Activated CD8-positive, alpha-beta T cell treated with anti-CD3 and anti-CD28 coated beads, Interleukin-2, amount 10 ng/mL, durations not matched to agents 7 days and 5 days (primary cell): Measurements from ENCODE around the gene PTPN11. TPM values are rescaled to one million over a fixed set of nuclear protein-coding genes. Genes with fewer than 3 reads are reported as not detected.

Experiments
- ATAC-seq: fragments of 150-1000 bp; cut with Tn5 transposase; one replicate; pipeline ENCODE4 v1.10.0; 2021; ENCODE audit warnings: moderate library complexity
- CTCF ChIA-PET: fragments of 350-600 bp; sonication (Branson Sonifier 250); formaldehyde crosslinking; loops from one replicate; lab custom pipeline; 2021; ENCODE audit warnings: antibody characterized with exemption; lab: Charles Lee
- POLR2A ChIA-PET: fragments of 350-600 bp; sonication (Branson Sonifier 250); formaldehyde crosslinking; loops from one replicate; lab custom pipeline; 2021; ENCODE audit warnings: antibody characterized with exemption; lab: Charles Lee
- DNase-seq: peaks from one replicate; pipeline ENCODE4 v3.0.0-alpha.2; 2020
- H3K27ac Mint-ChIP-seq: one replicate; pipeline ENCODE4 v1.8.0; 2021; ENCODE audit warnings: mild to moderate bottlenecking, mixed read lengths
- H3K27me3 Mint-ChIP-seq: one replicate; pipeline ENCODE4 v1.8.0; 2021; ENCODE audit warnings: low read depth, mixed read lengths
- H3K36me3 Mint-ChIP-seq: one replicate; pipeline ENCODE4 v1.8.0; 2021; ENCODE audit warnings: low read depth, mixed read lengths
- H3K4me1 Mint-ChIP-seq: one replicate; pipeline ENCODE4 v1.8.0; 2021; ENCODE audit warnings: low read depth, mixed read lengths
- H3K4me3 Mint-ChIP-seq: one replicate; pipeline ENCODE4 v1.8.0; 2021; ENCODE audit warnings: mild to moderate bottlenecking, mixed read lengths
- H3K9me3 Mint-ChIP-seq: one replicate; pipeline ENCODE4 v1.8.0; 2022; ENCODE audit warnings: mixed read lengths; ENCODE audit not compliant: insufficient read depth
- total RNA-seq, 2 experiments: library from RNA; stranded (reverse); gene quantifications; one replicate each; pipeline ENCODE4 v1.2.3, GENCODE V29; 2021

The PTPN11 gene
- total RNA-seq, 2 experiments from 2014 or later, result 106 to 112 TPM

DNA sequence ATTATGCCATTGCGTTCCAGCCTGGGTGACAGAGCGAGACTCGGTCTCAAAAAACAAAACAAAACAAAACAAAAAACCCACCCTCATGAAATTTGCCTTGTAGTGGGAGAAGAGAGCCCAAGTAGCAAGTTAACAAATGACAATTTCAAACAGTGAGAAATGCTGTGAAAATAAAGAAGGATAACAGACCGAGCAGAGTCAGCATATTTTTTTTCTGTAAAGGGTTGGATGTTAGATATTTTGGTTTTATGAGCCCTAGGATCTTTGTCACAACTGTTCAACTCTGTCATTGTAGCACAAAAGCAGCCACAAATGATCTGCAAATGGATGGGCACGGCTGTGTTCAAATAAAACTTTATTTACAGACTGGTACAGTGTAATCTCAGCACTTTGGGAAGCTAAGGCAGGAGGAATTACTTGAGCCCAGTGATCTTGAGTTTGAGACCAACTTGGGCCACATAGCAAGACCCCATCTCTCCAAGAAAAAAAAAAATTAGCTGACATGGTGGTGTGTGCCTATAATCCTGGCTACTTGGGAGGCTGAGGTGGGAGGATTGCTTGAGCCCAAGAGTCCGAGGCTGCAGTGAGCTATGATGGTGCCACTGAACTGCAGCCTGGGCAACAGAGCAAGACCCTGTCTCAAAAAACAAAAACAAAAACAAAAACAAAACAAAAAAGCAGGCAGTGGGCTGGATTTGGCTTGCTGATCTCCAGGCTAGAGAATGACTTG is 117.1 kb downstream of the PTPN11 start:
- Mint-ChIP-seq H3K27me3 (no peaks in the 10 kb centered on the region), H3K4me1 (peaks cover 5% of the 10 kb centered on the region), H3K27ac (no peak overlapping the region), H3K4me3 (no peak overlapping the region), H3K9me3 (no peaks in the 10 kb centered on the region), H3K36me3 (no peaks in the 10 kb centered on the region)
- DNase-seq, result no peak
- no peak for ATAC-seq
- ChIA-PET POLR2A (no interaction called here), CTCF (no interaction called here)

DNA sequence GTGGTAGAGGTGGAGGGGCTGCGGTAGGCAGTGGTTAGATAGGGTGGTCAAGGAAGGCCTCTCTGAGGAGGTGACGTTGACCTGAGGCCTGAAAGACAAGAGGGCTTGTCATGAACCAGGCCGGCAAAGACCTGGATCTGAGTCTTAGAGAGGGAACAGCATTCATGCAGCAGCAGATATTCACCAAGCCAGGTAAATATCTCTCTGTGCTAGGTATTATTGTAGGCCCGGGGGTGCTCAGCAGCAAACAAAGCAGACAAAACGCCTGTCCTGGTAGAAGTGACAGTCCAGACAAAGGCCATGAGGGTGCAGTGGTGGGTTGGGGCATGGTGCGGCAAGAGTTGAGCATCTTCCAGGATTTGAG is 117.6 kb downstream of the PTPN11 start:
- Mint-ChIP-seq H3K36me3 (no peaks in the 10 kb centered on the region), H3K4me1 (peaks cover 5% of the 10 kb centered on the region), H3K27ac (no peak overlapping the region), H3K4me3 (no peak overlapping the region), H3K27me3 (no peaks in the 10 kb centered on the region), H3K9me3 (no peaks in the 10 kb centered on the region)
- POLR2A ChIA-PET, result no interaction called here
- CTCF ChIA-PET, result no interaction called here
- ATAC-seq, result no peak
- no peak for DNase-seq

DNA sequence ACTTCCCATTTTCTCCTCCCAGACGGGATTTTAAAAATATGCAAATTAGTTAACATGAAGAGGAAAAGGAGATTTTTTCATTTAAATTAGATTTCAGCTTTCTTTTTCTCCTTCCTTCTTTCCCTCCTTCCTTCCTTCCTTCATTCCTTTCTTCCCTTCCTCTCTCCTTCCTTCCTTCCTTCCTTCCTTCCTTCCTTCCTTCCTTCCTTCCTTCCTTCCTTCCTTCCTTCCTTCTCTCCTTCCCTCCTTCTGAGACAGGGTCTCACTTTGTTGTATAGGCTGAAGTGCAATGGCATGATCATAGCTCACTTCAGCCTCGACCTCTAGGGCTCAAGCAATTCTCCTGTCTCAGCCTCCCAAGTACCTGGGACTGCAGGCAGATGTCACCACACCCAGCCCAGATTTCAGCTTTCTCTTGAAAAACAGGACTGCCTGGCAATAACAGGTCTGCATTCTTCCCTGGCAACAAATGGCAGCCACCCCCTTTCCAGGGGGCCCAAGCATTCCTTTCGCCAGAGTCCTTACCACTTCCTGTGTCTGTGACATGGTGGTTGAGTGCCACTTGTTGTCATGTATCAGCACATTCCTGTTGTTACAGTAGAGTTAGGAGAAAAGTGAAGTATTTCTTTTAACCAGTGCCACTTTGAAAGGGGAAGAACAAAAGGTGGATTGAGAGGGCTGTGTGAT is 119.1 kb downstream of the PTPN11 start:
- ATAC-seq (no peak), DNase-seq (no peak)
- Mint-ChIP-seq H3K36me3 (no peaks in the 10 kb centered on the region), H3K27ac (no peak overlapping the region), H3K4me1 (peaks cover 5% of the 10 kb centered on the region), H3K9me3 (no peaks in the 10 kb centered on the region), H3K27me3 (no peaks in the 10 kb centered on the region), H3K4me3 (no peak overlapping the region)
- ChIA-PET POLR2A (no interaction called here), CTCF (interaction anchor here (0.7 kb wide), 1 partner anchor 323 kb away, joined by 3 read pairs; no protein-coding TSS in a partner anchor)

DNA sequence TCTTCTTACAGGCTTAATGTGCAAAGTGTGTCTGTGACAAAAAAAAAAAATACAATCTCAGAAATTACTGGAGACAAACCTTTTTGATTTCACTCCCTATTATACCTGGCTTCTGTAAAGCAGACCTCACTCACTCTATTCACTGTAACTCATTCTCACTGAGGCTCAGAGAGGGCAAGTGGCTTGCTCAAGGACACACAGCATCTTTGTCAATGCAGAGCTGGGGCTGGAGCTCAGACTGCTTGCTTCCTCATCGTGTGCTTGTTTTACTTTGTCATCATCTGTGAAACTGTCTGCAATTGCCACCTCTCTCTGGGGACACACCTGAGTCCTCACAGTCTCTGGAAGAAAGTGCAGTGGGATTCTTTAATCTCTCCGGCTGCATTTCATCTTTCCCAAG is 120.0 kb downstream of the PTPN11 start:
- H3K4me3 Mint-ChIP-seq, result no peak overlapping the region
- CTCF ChIA-PET, result no interaction called here
- no peaks in the 10 kb centered on the region for H3K36me3 Mint-ChIP-seq
- H3K4me1 Mint-ChIP-seq, result peaks cover 5% of the 10 kb centered on the region
- H3K9me3 Mint-ChIP-seq, result no peaks in the 10 kb centered on the region
- no peak for ATAC-seq
- POLR2A ChIA-PET, result no interaction called here
- H3K27ac Mint-ChIP-seq, result no peak overlapping the region
- DNase-seq, result no peak
- H3K27me3 Mint-ChIP-seq, result no peaks in the 10 kb centered on the region

DNA sequence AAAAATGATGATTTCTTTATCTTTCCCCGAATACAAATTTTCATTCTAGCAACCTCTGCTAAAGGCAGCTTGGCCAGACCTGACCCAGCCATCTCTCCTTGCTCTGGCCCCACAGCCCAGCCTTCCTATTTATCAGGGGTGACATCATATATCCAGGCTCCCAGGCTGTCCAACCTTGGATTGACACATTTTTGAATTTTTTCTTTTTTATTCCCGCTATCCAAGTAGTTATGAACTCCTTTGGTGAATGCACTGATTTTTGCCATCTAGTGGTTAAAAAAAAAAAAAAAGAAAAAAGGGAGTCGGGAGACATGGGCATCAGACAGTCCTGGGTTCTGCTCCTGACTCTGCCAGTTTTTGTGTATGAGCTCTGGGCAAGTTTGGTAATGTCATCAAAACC is 120.5 kb downstream of the PTPN11 start:
- no peak overlapping the region for H3K4me3 Mint-ChIP-seq
- ChIA-PET POLR2A (no interaction called here), CTCF (no interaction called here)
- no peak overlapping the region for H3K27ac Mint-ChIP-seq
- H3K9me3 Mint-ChIP-seq, result no peaks in the 10 kb centered on the region
- ATAC-seq, result no peak
- no peaks in the 10 kb centered on the region for H3K27me3 Mint-ChIP-seq
- no peak for DNase-seq
- no peaks in the 10 kb centered on the region for H3K36me3 Mint-ChIP-seq
- peaks cover 5% of the 10 kb centered on the region for H3K4me1 Mint-ChIP-seq

DNA sequence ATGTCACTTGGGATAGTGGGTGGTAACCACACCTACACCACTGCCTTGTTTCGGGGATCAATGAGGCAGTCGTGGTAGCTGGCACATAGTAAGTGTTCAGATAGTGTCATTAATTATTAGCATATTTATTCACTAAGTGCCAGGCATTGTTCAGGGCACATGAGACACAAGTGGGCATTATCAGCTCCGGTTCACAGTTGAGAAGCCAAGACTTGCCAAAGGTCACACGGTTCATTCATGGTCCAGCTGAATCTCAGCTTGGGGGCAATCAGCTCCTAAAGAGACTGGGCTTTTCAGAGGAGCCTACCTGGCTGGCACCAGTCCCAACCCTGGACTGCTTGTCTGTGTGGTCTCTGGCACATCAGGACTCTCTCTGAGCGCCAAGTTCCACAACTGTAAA is 121.3 kb downstream of the PTPN11 start:
- DNase-seq, result no peak
- Mint-ChIP-seq H3K4me3 (no peak overlapping the region), H3K4me1 (peaks cover 5% of the 10 kb centered on the region), H3K27me3 (no peaks in the 10 kb centered on the region), H3K36me3 (no peaks in the 10 kb centered on the region), H3K9me3 (no peaks in the 10 kb centered on the region), H3K27ac (no peak overlapping the region)
- ATAC-seq, result no peak
- ChIA-PET POLR2A (no interaction called here), CTCF (no interaction called here)

- Mint-ChIP-seq H3K36me3 (no peaks in the 10 kb centered on the region), H3K27ac (no peak overlapping the region), H3K4me1 (peaks cover 3% of the 10 kb centered on the region), H3K9me3 (no peaks in the 10 kb centered on the region), H3K4me3 (no peak overlapping the region), H3K27me3 (peaks cover 5% of the 10 kb centered on the region)
- ChIA-PET POLR2A (no interaction called here), CTCF (no interaction called here)
- DNase-seq (no peak), ATAC-seq (no peak)
These were observed 125.0 kb downstream of the PTPN11 start for GRCh38 chr12:112543751-112544150.

- no peak overlapping the region for H3K27ac Mint-ChIP-seq
- peaks cover 3% of the 10 kb centered on the region for H3K4me1 Mint-ChIP-seq
- H3K36me3 Mint-ChIP-seq, result no peaks in the 10 kb centered on the region
- H3K27me3 Mint-ChIP-seq, result peaks cover 5% of the 10 kb centered on the region
- H3K4me3 Mint-ChIP-seq, result no peak overlapping the region
- DNase-seq (no peak), ATAC-seq (no peak)
- ChIA-PET CTCF (no interaction called here), POLR2A (no interaction called here)
- H3K9me3 Mint-ChIP-seq, result no peaks in the 10 kb centered on the region
These were observed 127.6 kb downstream of the PTPN11 start for GRCh38 chr12:112546339-112546738.

DNA sequence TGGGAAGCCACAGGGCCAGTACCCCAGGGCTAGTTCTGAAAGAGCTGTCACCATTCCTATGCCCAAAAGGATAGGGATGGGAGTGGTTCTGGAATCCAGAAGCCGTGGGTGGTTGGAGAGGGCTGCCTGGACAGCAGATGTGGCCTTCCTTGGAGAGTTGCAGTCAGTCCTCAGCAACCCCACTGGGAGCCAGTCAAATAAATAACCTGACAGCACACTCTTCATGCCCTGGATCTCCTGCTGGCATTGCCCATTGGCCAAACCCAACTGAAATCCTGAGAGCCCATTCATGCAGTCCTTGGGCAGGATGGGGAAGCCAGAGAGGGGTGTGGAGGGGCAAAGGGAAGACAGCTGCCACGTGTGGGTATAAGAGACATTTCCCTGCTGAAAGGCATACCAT is 128.2 kb downstream of the PTPN11 start:
- H3K4me3 Mint-ChIP-seq, result no peak overlapping the region
- POLR2A ChIA-PET, result no interaction called here
- H3K36me3 Mint-ChIP-seq, result no peaks in the 10 kb centered on the region
- no peaks in the 10 kb centered on the region for H3K9me3 Mint-ChIP-seq
- peaks cover 3% of the 10 kb centered on the region for H3K4me1 Mint-ChIP-seq
- peaks cover 5% of the 10 kb centered on the region for H3K27me3 Mint-ChIP-seq
- CTCF ChIA-PET, result no interaction called here
- no peak overlapping the region for H3K27ac Mint-ChIP-seq
- DNase-seq (no peak), ATAC-seq (no peak)

DNA sequence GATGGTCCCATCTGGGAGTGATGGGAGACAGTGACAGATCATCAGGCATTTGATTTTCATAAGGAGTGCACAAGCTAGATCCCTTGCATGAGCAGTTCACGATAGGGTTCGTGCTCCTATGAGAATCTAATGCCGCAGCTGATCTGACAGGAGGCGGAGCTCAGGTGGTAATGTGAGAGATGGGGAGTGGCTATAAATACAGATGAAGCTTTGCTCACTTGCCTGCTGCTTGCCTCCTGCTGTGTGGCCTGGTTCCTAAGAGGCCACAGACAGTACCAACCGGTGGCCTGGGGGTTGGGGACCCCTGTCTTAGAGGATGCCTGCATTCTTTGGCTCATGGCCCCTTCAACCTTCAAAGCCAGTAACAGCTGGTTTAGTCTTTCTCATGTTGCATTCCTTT is 130.3 kb downstream of the PTPN11 start:
- DNase-seq, result no peak
- Mint-ChIP-seq H3K36me3 (no peaks in the 10 kb centered on the region), H3K4me1 (peaks cover 3% of the 10 kb centered on the region), H3K4me3 (no peak overlapping the region), H3K27me3 (peaks cover 12% of the 10 kb centered on the region), H3K9me3 (no peaks in the 10 kb centered on the region), H3K27ac (no peak overlapping the region)
- POLR2A ChIA-PET, result no interaction called here
- no peak for ATAC-seq
- CTCF ChIA-PET, result interaction anchor here (0.8 kb wide), 1 partner anchor 30 kb away, joined by 3 read pairs; no protein-coding TSS in a partner anchor

- Mint-ChIP-seq H3K36me3 (no peaks in the 10 kb centered on the region), H3K4me1 (peaks cover 3% of the 10 kb centered on the region), H3K27me3 (peaks cover 13% of the 10 kb centered on the region), H3K4me3 (no peak overlapping the region), H3K27ac (no peak overlapping the region), H3K9me3 (no peaks in the 10 kb centered on the region)
- ChIA-PET POLR2A (no interaction called here), CTCF (no interaction called here)
- ATAC-seq (no peak), DNase-seq (no peak)
These were observed 132.9 kb downstream of the PTPN11 start for GRCh38 chr12:112551681-112552080.

GRCh38 chr12:112555621-112556233 is 137.0 kb downstream of the PTPN11 start:
- DNase-seq (no peak), ATAC-seq (no peak)
- POLR2A ChIA-PET, result no interaction called here
- no peak overlapping the region for H3K27ac Mint-ChIP-seq
- CTCF ChIA-PET, result no interaction called here
- no peaks in the 10 kb centered on the region for H3K36me3 Mint-ChIP-seq
- H3K27me3 Mint-ChIP-seq, result peaks cover 10% of the 10 kb centered on the region
- no peaks in the 10 kb centered on the region for H3K4me1 Mint-ChIP-seq
- H3K4me3 Mint-ChIP-seq, result no peak overlapping the region
- no peaks in the 10 kb centered on the region for H3K9me3 Mint-ChIP-seq
